Measurements from ENCODE around the gene TIGD4. TPM values are rescaled to one million over a fixed set of nuclear protein-coding genes. Genes with fewer than 3 reads are reported as not detected.

The TIGD4 gene
- total RNA-seq, 1 experiment from 2014 or later, result 0.33 TPM

- no peaks in the 10 kb centered on the region for H3K9me3 ChIP-seq (ENCODE audit: control insufficient read depth, insufficient read depth, low read depth, low read length)
- H3K4me3 ChIP-seq (ENCODE audit: low read depth in 2 of 2, low read length in 2 of 2), result no peak overlapping the region
- TF ChIP-seq SIN3A (IDR thresholded peaks at IDR 0.05; ENCODE audit: borderline replicate concordance, insufficient read depth, low read depth, low read length) (no peak), POLR2AphosphoS5 (IDR thresholded peaks at IDR 0.05; ENCODE audit: low read depth, low read length) (no peak), REST (IDR thresholded peaks at IDR 0.05; ENCODE audit: insufficient read depth in 1 of 2, low read depth in 2 of 2, low read length in 1 of 2) (no peak), CTCF (IDR thresholded peaks at IDR 0.05) (no peak), TCF7L2 (IDR thresholded peaks at IDR 0.05; ENCODE audit: low read depth, low read length) (no peak)
- H3K4me1 ChIP-seq (ENCODE audit: control insufficient read depth, insufficient read depth, low read length), result no peaks in the 10 kb centered on the region
- no TSS peak for BruUV-seq (replicated peaks)
- in situ Hi-C loops (cut with HindIII; ENCODE audit: low pct_unique_long_range_greater_than_20kb, low sequenced_read_pairs), result no loop called here
- H3K27ac ChIP-seq (ENCODE audit: low read length), result no peak overlapping the region
- POLR2A ChIA-PET, result no interaction called here
- no peak for ATAC-seq
- no peaks in the 10 kb centered on the region for H3K36me3 ChIP-seq (ENCODE audit: control insufficient read depth, insufficient read depth, low read length)
- CTCF ChIA-PET, result no interaction called here
- peaks cover 2% of the 10 kb centered on the region; the same call in 1 of the 2 replicates for H3K27me3 ChIP-seq (ENCODE audit: control insufficient read depth, insufficient read depth, low read length)
- no peak for DNase-seq (ENCODE audit: low read depth, low spot score)
- intact Hi-C loops (cut with micrococcal nuclease; ENCODE audit: unreplicated experiment), result no loop called here
These were observed 51.2 kb downstream of the TIGD4 start for GRCh38 chr4:152728343-152728742.

DNA sequence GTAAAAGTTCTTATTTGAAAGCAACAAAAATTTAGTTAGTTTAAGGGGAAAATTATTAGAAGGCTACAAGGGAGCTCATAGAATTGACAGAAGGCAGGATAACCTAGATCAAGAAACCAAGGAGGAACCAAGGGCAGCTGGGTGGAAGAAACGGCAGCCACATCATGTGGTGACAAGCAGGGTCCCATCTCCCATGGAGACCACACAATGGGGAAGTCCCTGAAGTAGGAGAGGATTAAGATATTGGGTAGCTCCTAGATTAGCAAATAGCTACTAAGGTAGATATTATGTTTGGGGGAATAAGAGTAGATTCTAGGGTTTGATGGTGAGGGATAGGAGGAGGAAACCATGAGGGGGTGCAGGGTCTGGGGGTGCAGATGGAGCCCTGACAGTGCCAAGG, 51.7 kb downstream of the TIGD4 start:
- in situ Hi-C loops (cut with HindIII; ENCODE audit: low pct_unique_long_range_greater_than_20kb, low sequenced_read_pairs) (no loop called here), intact Hi-C loops (cut with micrococcal nuclease; ENCODE audit: unreplicated experiment) (no loop called here)
- Histone ChIP-seq H3K4me1 (ENCODE audit: control insufficient read depth, insufficient read depth, low read length) (no peaks in the 10 kb centered on the region), H3K27me3 (ENCODE audit: control insufficient read depth, insufficient read depth, low read length) (peaks cover 2% of the 10 kb centered on the region; the same call in 1 of the 2 replicates), H3K27ac (ENCODE audit: low read length) (no peak overlapping the region), H3K4me3 (ENCODE audit: low read depth in 2 of 2, low read length in 2 of 2) (no peak overlapping the region), H3K36me3 (ENCODE audit: control insufficient read depth, insufficient read depth, low read length) (no peaks in the 10 kb centered on the region), H3K9me3 (ENCODE audit: control insufficient read depth, insufficient read depth, low read depth, low read length) (no peaks in the 10 kb centered on the region)
- no TSS peak for BruUV-seq (replicated peaks)
- POLR2A ChIA-PET, result no interaction called here
- ATAC-seq (no peak), DNase-seq (ENCODE audit: low read depth, low spot score) (no peak)
- no peak for TF ChIP-seq SIN3A (IDR thresholded peaks at IDR 0.05; ENCODE audit: borderline replicate concordance, insufficient read depth, low read depth, low read length)
- TF ChIP-seq CTCF (IDR thresholded peaks at IDR 0.05), result no peak
- no peak for TF ChIP-seq TCF7L2 (IDR thresholded peaks at IDR 0.05; ENCODE audit: low read depth, low read length)
- no peak for TF ChIP-seq POLR2AphosphoS5 (IDR thresholded peaks at IDR 0.05; ENCODE audit: low read depth, low read length)
- no peak for TF ChIP-seq REST (IDR thresholded peaks at IDR 0.05; ENCODE audit: insufficient read depth in 1 of 2, low read depth in 2 of 2, low read length in 1 of 2)
- CTCF ChIA-PET, result no interaction called here
